Limb (tissue), 2 donors: ENCODE results near the gene PTPRA.
A peak's percentile ranks its signal among the peaks of the same experiment; 100 is the strongest.
"Not testable (repeated sequence)": the region's sequence is repeated elsewhere in the genome, so short reads cannot be mapped to it uniquely, and the experiment has no call there.

Experiments used
- DNase-seq, 2 donors: peaks; one replicate each; pipeline ENCODE4 v3.0.0-alpha.2; 2016; ENCODE audit errors: extremely low spot score in 2 of 2

The PTPRA gene

DNA sequence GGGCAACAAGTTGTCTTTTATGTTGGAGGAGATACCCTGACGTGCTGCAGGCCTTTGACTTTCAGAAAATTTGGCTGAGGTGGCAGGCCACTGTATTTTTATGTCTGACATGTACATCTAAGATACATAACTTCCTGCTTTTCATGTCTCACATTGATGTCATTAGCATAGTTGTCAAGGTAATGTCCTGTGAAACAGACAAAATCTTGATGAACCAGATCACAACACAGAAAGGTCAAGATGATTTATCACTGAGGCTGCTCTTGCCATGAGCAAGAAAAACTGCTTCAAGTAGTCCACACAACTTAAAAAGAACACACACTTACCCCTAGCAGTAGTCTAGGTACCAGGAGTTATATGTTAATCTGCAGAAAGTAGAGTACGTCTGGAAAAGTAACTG is 120.0 kb downstream of the PTPRA start:
- DNase-seq: no peak

DNA sequence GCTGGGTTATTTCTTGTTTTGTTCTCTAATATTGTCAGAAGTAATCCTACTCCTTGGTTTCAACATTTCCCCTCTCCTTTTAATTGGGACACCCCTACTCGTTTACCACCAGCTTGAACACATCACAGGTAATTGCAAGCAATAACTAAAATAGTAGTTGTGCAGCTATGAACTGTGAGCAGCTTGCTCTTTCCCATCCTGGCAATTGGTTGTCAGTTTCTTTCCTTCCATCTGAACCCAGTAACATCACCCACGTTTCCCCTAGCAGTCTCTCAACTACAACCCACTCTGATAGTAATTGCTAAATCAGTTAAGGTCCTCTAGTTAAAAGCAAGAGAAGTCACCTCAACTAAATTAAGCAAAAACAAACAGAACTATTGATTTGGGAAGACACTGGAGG is 122.5 kb downstream of the PTPRA start:
- DNase-seq: no peak

GRCh38 chr20:2998728-2999127 is 125.4 kb downstream of the PTPRA start:
- DNase-seq: no peak

- peak in 1 of 2 donors; percentile 76 for DNase-seq
Measured at GRCh38 chr20:3000852-3001523, 127.7 kb downstream of the PTPRA start.

- no peak for DNase-seq
Measured at GRCh38 chr20:3003416-3003815, 130.1 kb downstream of the PTPRA start.

DNA sequence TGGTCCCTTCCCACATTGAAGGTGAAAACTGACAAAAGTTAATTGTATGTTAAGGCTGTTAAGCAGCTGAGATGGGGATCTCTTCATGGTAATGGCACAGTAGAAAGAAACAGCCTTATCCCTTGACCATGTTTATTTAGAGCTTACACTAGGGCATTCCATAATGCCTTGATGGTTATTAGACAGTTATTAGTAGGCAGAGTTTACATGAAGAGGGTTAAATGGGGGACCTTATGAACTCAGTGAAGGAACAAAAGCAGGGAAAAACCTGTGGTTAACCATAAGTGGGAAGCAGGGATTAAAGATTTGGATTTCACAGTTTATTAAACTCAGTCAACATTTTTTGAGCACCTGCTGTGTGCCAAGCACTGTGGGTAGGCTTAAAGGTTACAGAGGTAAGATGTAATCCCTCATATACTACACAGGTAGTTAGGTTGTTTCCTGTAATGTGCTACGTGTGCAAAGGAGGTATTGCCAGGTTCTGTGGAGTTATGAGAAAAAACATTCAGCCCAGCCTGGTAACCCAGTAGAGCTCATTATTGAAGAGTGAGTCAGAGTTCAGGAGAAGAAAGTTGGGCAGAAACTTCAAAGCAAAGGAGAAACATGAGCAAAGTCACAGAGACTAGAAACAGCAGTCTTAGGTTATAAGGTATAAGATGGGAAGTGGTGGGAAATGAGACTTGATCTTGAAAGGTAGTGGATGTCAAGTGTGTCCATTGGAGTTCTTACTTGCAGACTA is 137.9 kb downstream of the PTPRA start:
- no peak for DNase-seq

- DNase-seq: no peak
Measured at GRCh38 chr20:3011752-3012151, 138.5 kb downstream of the PTPRA start.

DNA sequence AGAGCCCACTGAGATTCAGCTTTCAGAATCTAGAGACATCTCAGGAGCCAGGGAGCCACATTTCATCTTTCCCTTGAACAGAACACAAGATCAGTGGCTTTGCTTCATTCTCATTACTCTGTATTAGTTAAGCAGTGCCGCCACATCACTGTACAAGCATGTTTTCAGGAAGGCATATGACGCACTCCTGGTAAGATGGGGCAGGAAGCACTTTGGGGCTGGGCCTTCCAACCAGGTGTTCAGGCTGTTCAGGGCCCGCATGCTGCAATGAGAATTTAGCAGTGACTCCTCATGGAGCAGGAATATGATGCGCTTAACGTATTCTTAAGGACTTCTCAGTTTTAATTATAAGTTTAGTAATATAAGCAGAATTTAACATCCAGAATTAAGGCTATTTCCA is 140.5 kb downstream of the PTPRA start:
- no peak for DNase-seq

GRCh38 chr20:3014179-3014578 is 140.9 kb downstream of the PTPRA start:
- DNase-seq: no peak

DNA sequence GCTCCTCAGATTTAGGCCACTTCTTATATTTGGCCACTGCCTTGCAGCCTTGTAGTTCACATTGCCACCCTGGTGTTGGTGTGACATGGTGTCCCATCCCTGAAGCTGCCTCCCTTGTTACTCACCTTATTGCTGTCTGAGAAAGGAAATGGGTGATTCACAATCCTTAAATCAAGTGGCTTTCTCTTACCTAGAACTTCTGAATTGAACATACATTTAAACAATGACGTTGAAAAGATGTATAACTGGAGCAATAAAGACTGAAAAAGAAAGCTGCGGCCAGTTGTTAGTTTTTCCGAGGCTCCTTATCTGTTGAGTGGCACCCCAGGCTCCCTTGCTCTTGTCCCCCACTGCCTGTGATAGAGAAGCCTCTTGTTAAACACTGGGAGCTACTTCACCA is 141.4 kb downstream of the PTPRA start:
- DNase-seq: no peak

- not testable (repeated sequence) for DNase-seq
Measured at GRCh38 chr20:3015302-3015701, 142.0 kb downstream of the PTPRA start.

GRCh38 chr20:3021327-3021726 is 148.0 kb downstream of the PTPRA start:
- no peak for DNase-seq

DNA sequence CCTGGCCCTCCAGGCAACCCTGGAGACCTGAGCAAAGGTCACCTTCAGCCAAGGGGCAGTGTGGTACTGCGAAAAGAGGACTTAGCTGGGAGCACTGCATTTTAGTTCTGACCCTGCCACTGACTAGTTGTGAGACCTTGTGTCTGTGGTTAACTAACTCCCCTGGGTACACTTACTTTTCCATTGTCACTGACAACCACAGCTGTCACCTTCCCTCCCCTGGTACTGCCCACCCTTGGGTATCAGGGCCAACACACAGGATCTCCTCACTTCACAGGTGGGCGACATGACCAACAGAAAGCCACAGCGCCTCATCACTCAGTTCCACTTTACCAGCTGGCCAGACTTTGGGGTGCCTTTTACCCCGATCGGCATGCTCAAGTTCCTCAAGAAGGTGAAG is 148.5 kb downstream of the PTPRA start:
- DNase-seq: no peak

- DNase-seq: not testable (repeated sequence)
Measured at GRCh38 chr20:3022559-3023490, 149.5 kb downstream of the PTPRA start.

DNA sequence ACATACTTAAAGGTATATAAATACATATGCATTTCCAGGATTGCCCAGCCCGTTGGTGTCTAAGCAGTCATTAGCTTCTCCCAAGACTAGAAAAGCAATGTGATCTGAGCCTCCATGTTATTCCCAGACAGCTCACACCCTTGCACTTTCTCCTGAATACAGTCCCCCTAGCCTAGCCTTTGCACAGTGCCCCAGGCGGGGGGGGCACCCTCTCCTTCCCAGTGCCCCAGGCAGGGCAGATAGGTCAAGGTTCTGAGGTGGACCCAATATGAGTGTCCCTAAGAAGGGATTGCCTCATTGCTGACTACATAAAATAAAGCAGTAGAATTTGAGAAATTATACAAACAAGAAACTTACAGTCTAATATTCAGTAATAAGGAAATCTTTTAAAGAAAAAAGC is 154.7 kb downstream of the PTPRA start:
- DNase-seq: no peak

DNA sequence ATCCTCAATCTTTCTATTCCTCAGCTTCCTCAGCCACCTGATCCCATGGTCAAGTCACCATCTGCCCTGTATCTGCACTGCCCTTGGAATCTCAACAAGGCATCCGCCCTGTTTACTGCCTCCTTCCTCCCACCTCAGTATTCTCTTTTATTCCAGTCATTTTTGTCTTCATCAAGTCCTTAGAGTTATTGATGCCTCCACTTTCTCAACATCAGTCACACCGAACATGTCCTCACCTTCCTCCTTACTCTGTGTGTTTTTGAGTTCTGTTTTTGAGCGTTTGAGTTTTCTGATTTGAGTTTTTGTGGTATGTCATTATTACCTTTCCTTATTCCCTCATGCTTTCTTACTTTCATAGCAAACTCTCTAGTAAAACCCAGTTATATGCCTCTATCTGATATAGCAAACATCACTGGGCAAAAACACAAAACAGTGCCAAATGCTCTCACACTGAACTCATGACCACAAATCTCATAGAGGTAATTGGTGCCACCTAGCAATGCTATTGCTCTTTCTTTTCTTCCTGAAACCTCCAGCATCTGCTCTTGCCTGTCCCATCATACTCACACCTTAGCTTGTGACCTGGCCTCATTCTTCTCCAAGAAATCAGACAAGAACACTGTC is 158.4 kb downstream of the PTPRA start:
- DNase-seq: no peak

- DNase-seq: no peak
Measured at GRCh38 chr20:3032624-3033023, 159.3 kb downstream of the PTPRA start.

- DNase-seq: no peak
Measured at GRCh38 chr20:3037654-3038053, 164.4 kb downstream of the PTPRA start.

DNA sequence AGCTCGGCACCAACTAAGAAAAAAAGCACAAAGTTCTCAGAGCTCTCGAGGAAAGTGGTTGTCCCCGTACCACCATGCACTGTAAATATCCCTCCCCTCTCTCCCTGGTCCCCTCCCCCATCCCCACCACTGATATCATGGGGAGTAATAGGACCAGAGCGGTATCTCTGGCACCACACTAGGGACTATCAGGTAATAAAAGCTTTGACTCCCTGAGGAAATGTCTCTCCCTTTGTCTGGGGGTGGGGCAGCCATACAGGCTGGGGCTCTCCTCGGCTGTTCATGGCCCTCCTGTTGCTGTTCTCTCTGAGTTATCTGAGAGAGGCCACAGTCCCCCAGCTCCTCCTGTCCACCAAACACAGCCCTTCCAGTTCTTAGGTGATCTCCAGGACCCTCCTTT is 165.2 kb downstream of the PTPRA start:
- no peak for DNase-seq

DNA sequence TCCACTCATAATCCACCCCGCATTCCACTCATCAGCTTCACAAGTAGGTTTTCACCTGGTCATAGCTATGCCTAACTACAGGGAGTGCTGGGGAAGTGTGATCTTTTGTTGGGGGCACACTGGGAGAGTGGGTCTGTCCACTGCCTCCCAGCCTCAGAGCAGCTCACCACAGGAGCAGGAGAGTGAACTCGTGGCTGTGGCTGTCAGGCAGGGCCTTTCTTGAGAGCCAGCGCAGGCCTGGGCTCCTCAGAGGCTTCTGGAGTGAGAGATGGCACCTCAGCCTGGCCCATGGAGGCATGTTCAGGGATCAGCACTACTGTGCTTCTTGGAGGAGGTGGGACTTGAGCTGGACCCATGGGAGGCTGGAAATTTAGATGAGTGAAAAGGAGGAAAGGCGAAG is 166.1 kb downstream of the PTPRA start:
- DNase-seq: no peak

DNA sequence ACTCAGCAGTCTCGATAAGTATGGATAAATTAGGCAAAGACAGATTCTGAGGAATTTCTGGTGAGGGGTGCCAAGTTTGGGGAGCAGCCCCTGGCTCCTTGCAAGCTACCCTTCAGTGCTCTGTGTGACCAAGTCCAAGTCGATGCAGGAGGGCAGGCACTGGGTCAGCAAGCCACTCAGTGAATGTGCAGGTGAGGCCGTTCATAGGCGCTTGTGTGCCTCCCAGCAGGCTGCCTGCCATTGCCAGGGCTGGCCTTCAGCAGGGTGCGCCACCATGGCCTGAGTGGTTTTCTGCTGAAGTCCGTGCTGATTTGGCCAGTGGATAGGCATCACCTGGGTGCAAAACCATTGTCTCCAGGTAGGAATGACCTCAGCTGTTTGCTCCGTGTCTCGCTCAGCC is 166.8 kb downstream of the PTPRA start:
- no peak for DNase-seq
